HepG2 (cell line): ENCODE results near the gene LCK. TPM values are rescaled to one million over a fixed set of nuclear protein-coding genes. Genes with fewer than 3 reads are reported as not detected.

Experiments
- ATF7 ChIP-seq, 2 experiments: fragments of 450-650 bp in 1 of 2; sonication (generic) in 1 of 2; formaldehyde crosslinking in 1 of 2; IDR thresholded peaks; 2 replicates each; pipeline versions ENCODE4 v1.4.0 to v1.6.1; 2016 to 2020; ENCODE audit warnings: antibody characterized with exemption in 1 of 2, mild to moderate bottlenecking in 1 of 2, missing genetic modification reagents in 1 of 2
- CTCF ChIP-seq: sonication (generic); formaldehyde crosslinking; IDR thresholded peaks from 2 replicates; pipeline ENCODE4 v1.5.0; 2020; ENCODE audit warnings: mild to moderate bottlenecking, missing genetic modification reagents, moderate library complexity
- KDM5A ChIP-seq: fragments of 200-600 bp; sonication (generic); IDR thresholded peaks from 2 replicates; pipeline ENCODE4 v1.7.0; 2018; ENCODE audit warnings: antibody characterized with exemption, mild to moderate bottlenecking, low read length, borderline replicate concordance
- NR2F2 ChIP-seq: IDR thresholded peaks from 2 replicates; pipeline ENCODE4 v1.6.1; 2012; ENCODE audit warnings: low read depth, inconsistent platforms, borderline replicate concordance
- POLR2AphosphoS5 ChIP-seq: IDR thresholded peaks from 2 replicates; pipeline ENCODE4 v1.6.1; 2012; ENCODE audit warnings: low read depth, low read length
- RXRB ChIP-seq: IDR thresholded peaks from 2 replicates; pipeline ENCODE4 v1.6.1; 2016; ENCODE audit warnings: borderline replicate concordance, missing genetic modification reagents, missing compliant biosample characterization
- SKI ChIP-seq: fragments of 450-650 bp; IDR thresholded peaks from one replicate; pipeline ENCODE4 v1.6.1; 2018; ENCODE audit warnings: mild to moderate bottlenecking; ENCODE audit not compliant: partially characterized antibody
- TRIM22 ChIP-seq: fragments of 450-650 bp; IDR thresholded peaks from 2 replicates; pipeline ENCODE4 v1.6.1; 2017
- ZBTB33 ChIP-seq: sonication (generic); formaldehyde crosslinking; IDR thresholded peaks from 2 replicates; pipeline ENCODE4 v1.4.0; 2020; ENCODE audit warnings: missing genetic modification reagents
- ZFP36L1 ChIP-seq: sonication (generic); formaldehyde crosslinking; IDR thresholded peaks from 2 replicates; pipeline ENCODE4 v1.8.0; 2022; ENCODE audit warnings: mild to moderate bottlenecking, missing genetic modification reagents, moderate library complexity
- ZFX ChIP-seq: sonication (generic); formaldehyde crosslinking; IDR thresholded peaks from 2 replicates; pipeline ENCODE4 v1.4.0; 2020; ENCODE audit warnings: mild to moderate bottlenecking, low read depth, missing genetic modification reagents, moderate library complexity
- ZKSCAN5 ChIP-seq: sonication (generic); formaldehyde crosslinking; IDR thresholded peaks from 2 replicates; pipeline ENCODE4 v1.5.1; 2020; ENCODE audit warnings: mild to moderate bottlenecking, missing genetic modification reagents
- ZNF33A ChIP-seq: sonication (generic); formaldehyde crosslinking; IDR thresholded peaks from 2 replicates; pipeline ENCODE4 v1.5.1; 2020; ENCODE audit warnings: missing genetic modification reagents, mild to moderate bottlenecking, moderate library complexity, borderline replicate concordance
- ZNF776 ChIP-seq: sonication (generic); formaldehyde crosslinking; IDR thresholded peaks from 2 replicates; pipeline ENCODE4 v1.4.0; 2020; ENCODE audit warnings: mild to moderate bottlenecking, missing genetic modification reagents
- ZXDC ChIP-seq: sonication (generic); formaldehyde crosslinking; IDR thresholded peaks from 2 replicates; pipeline ENCODE4 v1.5.0; 2020; ENCODE audit warnings: mild to moderate bottlenecking, missing genetic modification reagents
- polyA plus RNA-seq, 8 experiments: library from polyadenylated mRNA; depleted of rRNA in 3 of 8; stranded (reverse) in 7 of 8; unstranded in 1 of 8; fragments of >200 nt; fragmentation: Illumina TruSeq in 4 of 8; extraction: Trizol in 4 of 8; gene quantifications; 2 replicates each; pipeline versions ENCODE4 v1.2.1 to v1.2.3, GENCODE V29; 2011 to 2016; ENCODE audit warnings: low read depth in 4 of 8, missing spikeins in 1 of 8, mixed read lengths in 1 of 8; ENCODE audit not compliant: insufficient read depth in 1 of 8
- total RNA-seq, 5 experiments: library from RNA; depleted of rRNA; stranded (reverse); fragments of >200 nt; fragmentation: Illumina TruSeq; extraction: Trizol; gene quantifications; 2 replicates each; pipeline ENCODE4 v1.2.3, GENCODE V29; 2016; ENCODE audit warnings: low read depth in 1 of 5

The LCK gene
- total and polyA plus RNA-seq, 2 of the 13 experiments (the other 11 are each of a cell fraction or from before 2014, with no cell fraction given), result 0.93 to 1.8 TPM

GRCh38 chr1:32205401-32206370, 45.4 kb upstream of the LCK start, which contains the start of gene IQCC (continued):
- no peak for TF ChIP-seq ATF7 (IDR thresholded peaks at IDR 0.05)
- 0 out of 2 replicates have a peak, but pooled peaks have one; percentile 23 for TF ChIP-seq ATF7 (CRISPR knock-in tag; IDR thresholded peaks at IDR 0.05)
- TF ChIP-seq ZXDC (CRISPR knock-in tag), result 0 out of 2 replicates have a peak, but pooled peaks have one; percentile 68
- no peak for TF ChIP-seq ZNF33A
- peak; percentile 77 for TF ChIP-seq POLR2AphosphoS5
- peak; percentile 85 for TF ChIP-seq ZFX (CRISPR knock-in tag)
- no peak for TF ChIP-seq SKI
- no peak for TF ChIP-seq NR2F2
- no peak for TF ChIP-seq ZKSCAN5 (CRISPR knock-in tag)
- TF ChIP-seq TRIM22, result no peak
- TF ChIP-seq RXRB (CRISPR knock-in tag), result no peak
- TF ChIP-seq ZBTB33 (CRISPR knock-in tag), result no peak
- TF ChIP-seq CTCF (CRISPR knock-in tag), result peak; percentile 60
- no peak for TF ChIP-seq KDM5A
- TF ChIP-seq ZFP36L1 (CRISPR knock-in tag), result 0 out of 2 replicates have a peak, but pooled peaks have one; percentile 70
- no peak for TF ChIP-seq ZNF776
